Keratinocyte (primary cell): Measurements from ENCODE around the gene RSPRY1. TPM values are rescaled to one million over a fixed set of nuclear protein-coding genes. Genes with fewer than 3 reads are reported as not detected.

ENCODE experiments used
- DNase-seq: peaks from one replicate; pipeline ENCODE4 v3.0.0-alpha.2; 2011; ENCODE audit warnings: low read depth, missing footprints, low spot score
- FAIRE-seq: peaks from 2 replicates; lab custom pipeline; 2011; peaks lifted over from hg19 to GRCh38; lab: Jason Lieb, UNC
- H2AFZ ChIP-seq: 2 replicates; pipeline ENCODE4 v1.6.0; 2012; ENCODE audit warnings: low read length, control low read depth, inconsistent platforms; ENCODE audit not compliant: control insufficient read depth
- H3K27ac ChIP-seq: 2 replicates; pipeline ENCODE4 v1.5.1; 2011; ENCODE audit warnings: low read length; ENCODE audit not compliant: control insufficient read depth, insufficient read depth
- H3K27me3 ChIP-seq: 3 replicates; pipeline ENCODE4 v1.6.0; 2011; ENCODE audit warnings: low read length; ENCODE audit not compliant: control insufficient read depth, insufficient read depth; ENCODE audit errors: extremely low read depth
- H3K36me3 ChIP-seq, 2 experiments: 2 replicates in 1 of 2; 3 replicates in 1 of 2; pipeline ENCODE4 v1.5.1; 2011; ENCODE audit warnings: low read length in 2 of 2, mild to moderate bottlenecking in 1 of 2; ENCODE audit not compliant: control insufficient read depth in 2 of 2, insufficient read depth in 2 of 2; ENCODE audit errors: extremely low read depth in 1 of 2
- H3K4me1 ChIP-seq: 3 replicates; pipeline ENCODE4 v1.5.1; 2011; ENCODE audit warnings: low read length; ENCODE audit not compliant: control insufficient read depth, insufficient read depth; ENCODE audit errors: extremely low read depth
- H3K4me2 ChIP-seq: 3 replicates; pipeline ENCODE4 v1.6.0; 2011; ENCODE audit warnings: low read depth, low read length; ENCODE audit not compliant: control insufficient read depth, insufficient read depth; ENCODE audit errors: extremely low read depth
- H3K4me3 ChIP-seq, 3 experiments: fragments of 200-600 bp in 1 of 3; sonication (generic) in 1 of 3; 2 replicates in 2 of 3; 3 replicates in 1 of 3; pipeline ENCODE4 v1.5.1; 2011 to 2016; ENCODE audit warnings: low read length in 3 of 3, mild to moderate bottlenecking in 3 of 3, control low read depth in 2 of 3, inconsistent platforms in 1 of 3, low read depth in 1 of 3, mixed read lengths in 1 of 3, mixed run types in 1 of 3, moderate library complexity in 1 of 3; ENCODE audit not compliant: control insufficient read depth in 2 of 3, insufficient read depth in 2 of 3; ENCODE audit errors: extremely low read depth in 1 of 3
- H3K79me2 ChIP-seq: 2 replicates; pipeline ENCODE4 v1.6.0; 2012; ENCODE audit warnings: low read length; ENCODE audit not compliant: control insufficient read depth, insufficient read depth
- H3K9ac ChIP-seq: 3 replicates; pipeline ENCODE4 v1.6.0; 2011; ENCODE audit warnings: low read length; ENCODE audit not compliant: control insufficient read depth, insufficient read depth; ENCODE audit errors: extremely low read depth
- H3K9me1 ChIP-seq: 3 replicates; pipeline ENCODE4 v1.6.0; 2011; ENCODE audit warnings: low read length; ENCODE audit not compliant: control insufficient read depth, insufficient read depth; ENCODE audit errors: extremely low read depth
- H3K9me3 ChIP-seq: 2 replicates; pipeline ENCODE4 v1.5.1; 2012; ENCODE audit warnings: low read depth, low read length; ENCODE audit not compliant: control insufficient read depth
- H4K20me1 ChIP-seq: 3 replicates; pipeline ENCODE4 v1.6.0; 2011; ENCODE audit warnings: low read length; ENCODE audit not compliant: control insufficient read depth, insufficient read depth; ENCODE audit errors: extremely low read depth
- EZH2 ChIP-seq: IDR thresholded peaks from one replicate; pipeline ENCODE4 v1.6.1; 2012; ENCODE audit warnings: inconsistent platforms, mild to moderate bottlenecking, low read length, moderate library complexity
- dilution Hi-C: fragments of 300-500 bp; cut with MboI; formaldehyde crosslinking; loops from one replicate; pipeline ENCODE4 v1.7.0; 2020; ENCODE audit warnings: low sequenced_read_pairs; ENCODE audit not compliant: extremely low pct_ligation_motif_present
- polyA plus RNA-seq, 5 experiments: library from polyadenylated mRNA; depleted of rRNA in 3 of 5; stranded (reverse) in 3 of 5; stranded (forward) in 1 of 5; unstranded in 1 of 5; fragments of >200 nt; gene quantifications; 1 replicate in 1 of 5; 2 replicates in 3 of 5; 3 replicates in 1 of 5; pipeline versions ENCODE4 v1.2.1 to v1.2.3, GENCODE V29; 2011 to 2012; ENCODE audit warnings: missing spikeins in 2 of 5, low read depth in 1 of 5, low replicate concordance in 1 of 5
- TF ChIP-seq, protein P1 (sequence below), 3 experiments: IDR thresholded peaks in 1 of 3; conservative IDR thresholded peaks in 1 of 3; optimal IDR thresholded peaks in 1 of 3; 2 replicates in 2 of 3; 3 replicates in 1 of 3; pipeline versions ENCODE3 to v1.5.1; 2011; ENCODE audit warnings: low read length in 3 of 3, mild to moderate bottlenecking in 3 of 3, moderate library complexity in 2 of 3, control low read depth in 1 of 3, inconsistent platforms in 1 of 3; ENCODE audit not compliant: insufficient read depth in 2 of 3; ENCODE audit errors: extremely low read depth in 1 of 3

The RSPRY1 gene
- polyA plus RNA-seq, 1 donor (not counting 4 experiments of a cell fraction or from before 2014, with no cell fraction given) = 42.2 TPM

- peak within 1 kb of the TSS; percentile 96 for H3K4me2 ChIP-seq
- H3K27ac ChIP-seq = peak within 1 kb of the TSS; percentile 66
- H3K27me3 ChIP-seq = no peaks in the 10 kb centered on the region
- no peaks in the 10 kb centered on the region for H3K9me1 ChIP-seq
- H2AFZ ChIP-seq = peak within 1 kb of the TSS; percentile 71
- H3K4me1 ChIP-seq = peaks cover 10% of the 10 kb centered on the region
- peak; percentile 80 for DNase-seq
- TF ChIP-seq, protein P1, sequence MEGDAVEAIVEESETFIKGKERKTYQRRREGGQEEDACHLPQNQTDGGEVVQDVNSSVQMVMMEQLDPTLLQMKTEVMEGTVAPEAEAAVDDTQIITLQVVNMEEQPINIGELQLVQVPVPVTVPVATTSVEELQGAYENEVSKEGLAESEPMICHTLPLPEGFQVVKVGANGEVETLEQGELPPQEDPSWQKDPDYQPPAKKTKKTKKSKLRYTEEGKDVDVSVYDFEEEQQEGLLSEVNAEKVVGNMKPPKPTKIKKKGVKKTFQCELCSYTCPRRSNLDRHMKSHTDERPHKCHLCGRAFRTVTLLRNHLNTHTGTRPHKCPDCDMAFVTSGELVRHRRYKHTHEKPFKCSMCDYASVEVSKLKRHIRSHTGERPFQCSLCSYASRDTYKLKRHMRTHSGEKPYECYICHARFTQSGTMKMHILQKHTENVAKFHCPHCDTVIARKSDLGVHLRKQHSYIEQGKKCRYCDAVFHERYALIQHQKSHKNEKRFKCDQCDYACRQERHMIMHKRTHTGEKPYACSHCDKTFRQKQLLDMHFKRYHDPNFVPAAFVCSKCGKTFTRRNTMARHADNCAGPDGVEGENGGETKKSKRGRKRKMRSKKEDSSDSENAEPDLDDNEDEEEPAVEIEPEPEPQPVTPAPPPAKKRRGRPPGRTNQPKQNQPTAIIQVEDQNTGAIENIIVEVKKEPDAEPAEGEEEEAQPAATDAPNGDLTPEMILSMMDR (optimal IDR thresholded peaks at IDR 0.05 in 1 of 3, IDR thresholded peaks at IDR 0.05 in 1 of 3, conservative IDR thresholded peaks at IDR 0.05 in 1 of 3; ENCODE audit: extremely low read depth in 1 of 3, insufficient read depth in 2 of 3, low read length in 3 of 3) = peak in 2 of 3 experiments; percentile 44 to 54
- no peak for TF ChIP-seq EZH2
- peak; percentile 20 for FAIRE-seq
- no peaks in the 10 kb centered on the region for H3K9me3 ChIP-seq
- peak within 1 kb of the TSS; percentile 85 for H3K9ac ChIP-seq
- H3K4me3 ChIP-seq = peak within 1 kb of the TSS; percentile 80 to 92 (median 82)
- dilution Hi-C loops = no loop called here
- H3K79me2 ChIP-seq = peaks cover 9% of the 10 kb centered on the region
- H3K36me3 ChIP-seq = peaks cover 8 to 16% of the 10 kb centered on the region in 2 experiments
- no peaks in the 10 kb centered on the region for H4K20me1 ChIP-seq
Measured at GRCh38 chr16:57244767-57245471, 58.8 kb downstream of the RSPRY1 start, which contains the start of gene ARL2BP. TSS of gene ARL2BP (plus strand) at chr16:57245259. CDS start at chr16:57245368, 109 bp downstream.

DNA sequence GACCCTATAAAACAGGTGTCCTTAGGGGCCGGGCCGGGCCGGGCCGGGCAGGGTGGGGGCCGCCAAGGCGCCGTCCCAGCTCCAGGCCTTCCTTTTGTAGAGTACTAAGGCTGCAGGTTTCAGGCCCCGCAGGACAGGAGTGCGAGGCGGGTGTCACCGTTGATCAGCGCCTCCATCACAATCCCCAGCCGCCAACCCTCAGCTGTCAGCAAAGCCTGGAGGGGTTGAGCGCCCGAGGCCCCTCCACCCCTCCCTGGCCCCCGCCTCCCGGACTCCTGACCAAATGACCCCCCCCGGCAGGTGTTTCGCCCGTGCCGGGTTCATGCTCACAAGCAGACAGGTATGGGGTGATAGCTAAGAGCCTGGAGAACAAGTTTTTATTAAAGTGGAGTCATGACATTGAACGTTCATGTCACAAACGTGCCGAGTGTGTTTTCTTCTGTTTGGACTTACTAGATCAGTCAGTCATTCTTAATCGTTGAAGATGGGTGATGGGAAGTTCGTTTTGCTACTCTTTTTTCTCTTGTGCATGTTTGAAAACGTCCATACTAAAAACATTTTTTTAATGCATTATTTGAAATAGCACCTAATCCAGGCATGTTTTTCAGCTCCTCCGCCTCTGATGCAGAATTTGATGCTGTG, 59.5 kb downstream of the RSPRY1 start:
- H3K4me3 ChIP-seq = peak overlapping the region; percentile 80 to 92 (median 82)
- FAIRE-seq (no peak), DNase-seq (no peak)
- H2AFZ ChIP-seq = peak overlapping the region; percentile 71
- peaks cover 10% of the 10 kb centered on the region for H3K4me1 ChIP-seq
- TF ChIP-seq, protein P1 (optimal IDR thresholded peaks at IDR 0.05 in 1 of 3, IDR thresholded peaks at IDR 0.05 in 1 of 3, conservative IDR thresholded peaks at IDR 0.05 in 1 of 3; ENCODE audit: extremely low read depth in 1 of 3, insufficient read depth in 2 of 3, low read length in 3 of 3) = no peak
- no peak for TF ChIP-seq EZH2
- H3K36me3 ChIP-seq = peaks cover 12 to 17% of the 10 kb centered on the region in 2 experiments
- H3K9me1 ChIP-seq = no peaks in the 10 kb centered on the region
- dilution Hi-C loops = no loop called here
- H3K27ac ChIP-seq = peak overlapping the region; percentile 66
- no peaks in the 10 kb centered on the region for H3K9me3 ChIP-seq
- H3K79me2 ChIP-seq = peaks cover 9% of the 10 kb centered on the region
- H3K9ac ChIP-seq = peak overlapping the region; percentile 85
- no peaks in the 10 kb centered on the region for H3K27me3 ChIP-seq
- H3K4me2 ChIP-seq = peak overlapping the region; percentile 81
- H4K20me1 ChIP-seq = no peaks in the 10 kb centered on the region
